CD14-positive monocyte (primary cell): ENCODE measurements around the gene DSP. TPM values are rescaled to one million over a fixed set of nuclear protein-coding genes. Genes with fewer than 3 reads are reported as not detected.

ENCODE experiments used
- DNase-seq, 3 donors: peaks; one replicate each; pipeline ENCODE4 v3.0.0-alpha.2; 2011 to 2022
- H2AFZ ChIP-seq: 2 replicates; pipeline ENCODE4 v1.6.0; 2012; ENCODE audit warnings: mild to moderate bottlenecking, low read depth, low read length, inconsistent platforms; ENCODE audit not compliant: insufficient read depth, poor library complexity, severe bottlenecking
- H3K27ac ChIP-seq, 2 donors: 1 replicate in 1 of 2; 2 replicates in 1 of 2; pipeline ENCODE4 v1.5.1; 2012 to 2013; ENCODE audit warnings: low read length in 2 of 2, control low read depth in 1 of 2, inconsistent platforms in 1 of 2, low read depth in 1 of 2, mild to moderate bottlenecking in 1 of 2
- H3K27me3 ChIP-seq, 2 donors: one replicate each; pipeline versions ENCODE4 v1.6.0 to v1.6.1; 2011 to 2013; ENCODE audit warnings: low read length in 2 of 2; ENCODE audit not compliant: control insufficient read depth in 2 of 2, insufficient read depth in 2 of 2
- H3K36me3 ChIP-seq, 2 donors: replicated peaks in 1 of 2; 1 replicate in 1 of 2; 2 replicates in 1 of 2; pipeline versions ENCODE4 v1.5.1 to v1.6.1; 2012 to 2013; ENCODE audit warnings: low read length in 2 of 2, control low read depth in 1 of 2, inconsistent platforms in 1 of 2, mild to moderate bottlenecking in 1 of 2; ENCODE audit not compliant: insufficient read depth in 2 of 2, control insufficient read depth in 1 of 2
- H3K4me1 ChIP-seq, 2 donors: 1 replicate in 1 of 2; 2 replicates in 1 of 2; pipeline versions ENCODE4 v1.5.1 to v1.6.1; 2012 to 2013; ENCODE audit warnings: low read length in 2 of 2, control low read depth in 1 of 2, inconsistent platforms in 1 of 2, mild to moderate bottlenecking in 1 of 2, moderate library complexity in 1 of 2; ENCODE audit not compliant: insufficient read depth in 2 of 2, control insufficient read depth in 1 of 2
- H3K4me2 ChIP-seq: replicated peaks from 2 replicates; pipeline ENCODE3; 2012; ENCODE audit warnings: low read length, moderate library complexity, mild to moderate bottlenecking; ENCODE audit not compliant: poor library complexity, severe bottlenecking; ENCODE audit errors: extremely low read depth
- H3K4me3 ChIP-seq, 3 experiments: fragments of 200-600 bp in 1 of 3; sonication (generic) in 1 of 3; replicated peaks in 1 of 3; 1 replicate in 2 of 3; 2 replicates in 1 of 3; pipeline ENCODE4 v1.5.1; 2011 to 2013; ENCODE audit warnings: low read length in 3 of 3, mild to moderate bottlenecking in 3 of 3, control low read depth in 2 of 3, low read depth in 2 of 3, inconsistent platforms in 1 of 3, moderate library complexity in 1 of 3
- H3K79me2 ChIP-seq: 2 replicates; pipeline ENCODE4 v1.6.0; 2012; ENCODE audit warnings: mild to moderate bottlenecking, control low read depth, inconsistent platforms, low read length, moderate library complexity; ENCODE audit not compliant: insufficient read depth
- H3K9ac ChIP-seq: 2 replicates; pipeline ENCODE4 v1.6.0; 2017; ENCODE audit warnings: low read length, mild to moderate bottlenecking; ENCODE audit not compliant: insufficient read depth, poor library complexity, severe bottlenecking
- H3K9me3 ChIP-seq, 2 donors: replicated peaks in 1 of 2; 1 replicate in 1 of 2; 2 replicates in 1 of 2; pipeline versions ENCODE4 v1.5.1 to v1.6.1; 2012 to 2013; ENCODE audit warnings: low read length in 2 of 2, control low read depth in 1 of 2; ENCODE audit not compliant: control insufficient read depth in 1 of 2, insufficient read depth in 1 of 2
- H4K20me1 ChIP-seq: 2 replicates; pipeline ENCODE4 v1.6.0; 2012; ENCODE audit warnings: mild to moderate bottlenecking, low read length, control low read depth, moderate library complexity; ENCODE audit not compliant: insufficient read depth
- H3K27ac Mint-ChIP-seq, 7 donors: one replicate each; pipeline ENCODE4 v1.8.0; 2020; ENCODE audit warnings: mild to moderate bottlenecking in 7 of 7, mixed read lengths in 7 of 7, moderate library complexity in 6 of 7, inconsistent platforms in 2 of 7
- H3K27me3 Mint-ChIP-seq, 3 donors: one replicate each; pipeline ENCODE4 v1.8.0; 2021 to 2022; ENCODE audit warnings: low read depth in 3 of 3, mild to moderate bottlenecking in 3 of 3, mixed read lengths in 3 of 3, moderate library complexity in 3 of 3, inconsistent platforms in 1 of 3
- H3K36me3 Mint-ChIP-seq, 2 donors: one replicate each; pipeline ENCODE4 v1.8.0; 2020; ENCODE audit warnings: mixed read lengths in 2 of 2, inconsistent platforms in 1 of 2, mild to moderate bottlenecking in 1 of 2
- H3K4me1 Mint-ChIP-seq: one replicate; pipeline ENCODE4 v1.8.0; 2020; ENCODE audit warnings: mild to moderate bottlenecking, mixed read lengths
- H3K4me3 Mint-ChIP-seq, 2 donors: one replicate each; pipeline ENCODE4 v1.8.0; 2020; ENCODE audit warnings: mild to moderate bottlenecking in 2 of 2, mixed read lengths in 2 of 2, moderate library complexity in 1 of 2
- H3K9me3 Mint-ChIP-seq, 7 donors: one replicate each; pipeline ENCODE4 v1.8.0; 2020 to 2022; ENCODE audit warnings: mixed read lengths in 7 of 7, mild to moderate bottlenecking in 6 of 7, moderate library complexity in 6 of 7, inconsistent platforms in 2 of 7
- CTCF ChIP-seq: fragments of 200-600 bp; IDR thresholded peaks from one replicate; pipeline ENCODE4 v1.8.0; 2022; ENCODE audit warnings: antibody characterized with exemption, mild to moderate bottlenecking
- WGBS: methylation state at CpG from one replicate; pipeline ENCODE4 v1.1.5; 2013; ENCODE audit warnings: missing lambda C conversion rate; ENCODE audit not compliant: insufficient coverage; 5-methylcytosine and 5-hydroxymethylcytosine counted together
- intact Hi-C, 2 donors: fragments of 100-400 bp; cut with micrococcal nuclease; formaldehyde crosslinking; loops; one replicate each; pipeline versions ENCODE4 v1.15.0 to v1.15.1; 2023
- polyA plus RNA-seq, 3 donors: library from polyadenylated mRNA; depleted of rRNA in 1 of 3; unstranded in 2 of 3; stranded (reverse) in 1 of 3; fragments of 300-500 nt in 2 of 3; fragments of >200 nt in 1 of 3; fragmentation: Illumina TruSeq in 2 of 3; gene quantifications; 1 replicate in 2 of 3; 2 replicates in 1 of 3; pipeline ENCODE4 v1.2.3, GENCODE V29; 2012 to 2021

Gene DSP
- polyA plus RNA-seq, 3 donors, result not detected

GRCh38 chr6:7572213-7572943, 30.9 kb downstream of the DSP start:
- H3K4me1 Mint-ChIP-seq, result no peaks in the 10 kb centered on the region
- no peaks in the 10 kb centered on the region for H4K20me1 ChIP-seq
- no peak for TF ChIP-seq CTCF
- H3K79me2 ChIP-seq, result no peaks in the 10 kb centered on the region
- H3K36me3 ChIP-seq, result no peaks in the 10 kb centered on the region
- H3K4me1 ChIP-seq, result no peaks in the 10 kb centered on the region
- H3K27ac Mint-ChIP-seq, result no peak overlapping the region
- no peak for DNase-seq
- peaks cover 12 to 14% of the 10 kb centered on the region in 2 donors for H3K27me3 ChIP-seq
- H3K9ac ChIP-seq, result no peak overlapping the region
- H3K4me3 Mint-ChIP-seq, result no peak overlapping the region
- H3K4me3 ChIP-seq, result no peak overlapping the region
- intact Hi-C loops, result no loop called here
- H3K27me3 Mint-ChIP-seq, result peaks cover 10 to 37% (median 13%) of the 10 kb centered on the region in 3 donors
- no peak overlapping the region for H2AFZ ChIP-seq
- 100% methylated on average over 1 of the region's 9 CpGs for WGBS
- H3K9me3 ChIP-seq, result no peaks in the 10 kb centered on the region
- no peak overlapping the region for H3K27ac ChIP-seq
- no peaks in the 10 kb centered on the region for H3K9me3 Mint-ChIP-seq
- H3K36me3 Mint-ChIP-seq, result no peaks in the 10 kb centered on the region
- H3K4me2 ChIP-seq, result no peak overlapping the region

GRCh38 chr6:7574500-7574899, 33.0 kb downstream of the DSP start:
- Mint-ChIP-seq H3K27ac (no peak overlapping the region), H3K27me3 (peaks cover 8 to 40% (median 10%) of the 10 kb centered on the region in 3 donors), H3K4me3 (no peak overlapping the region), H3K9me3 (no peaks in the 10 kb centered on the region), H3K4me1 (no peaks in the 10 kb centered on the region), H3K36me3 (no peaks in the 10 kb centered on the region)
- no CpG with 5 or more reads among the region's 2 CpGs for WGBS
- no peak for TF ChIP-seq CTCF
- H3K36me3 ChIP-seq, result no peaks in the 10 kb centered on the region
- H3K4me1 ChIP-seq, result no peaks in the 10 kb centered on the region
- no peaks in the 10 kb centered on the region for H3K79me2 ChIP-seq
- no peak overlapping the region for H3K4me2 ChIP-seq
- H4K20me1 ChIP-seq, result no peaks in the 10 kb centered on the region
- no peaks in the 10 kb centered on the region for H3K9me3 ChIP-seq
- DNase-seq, result no peak
- H3K4me3 ChIP-seq, result no peak overlapping the region
- peaks cover 7 to 8% of the 10 kb centered on the region in 2 donors for H3K27me3 ChIP-seq
- intact Hi-C loops, result no loop called here
- no peak overlapping the region for H3K27ac ChIP-seq
- no peak overlapping the region for H3K9ac ChIP-seq
- no peak overlapping the region for H2AFZ ChIP-seq
